ENCODE measurements around the gene GPR3. TPM values are rescaled to one million over a fixed set of nuclear protein-coding genes. Genes with fewer than 3 reads are reported as not detected.

Gene GPR3
- total and polyA plus RNA-seq, 2 of the 13 experiments (the other 11 are each of a cell fraction or from before 2014, with no cell fraction given) = 1.00 to 2.6 TPM

DNA sequence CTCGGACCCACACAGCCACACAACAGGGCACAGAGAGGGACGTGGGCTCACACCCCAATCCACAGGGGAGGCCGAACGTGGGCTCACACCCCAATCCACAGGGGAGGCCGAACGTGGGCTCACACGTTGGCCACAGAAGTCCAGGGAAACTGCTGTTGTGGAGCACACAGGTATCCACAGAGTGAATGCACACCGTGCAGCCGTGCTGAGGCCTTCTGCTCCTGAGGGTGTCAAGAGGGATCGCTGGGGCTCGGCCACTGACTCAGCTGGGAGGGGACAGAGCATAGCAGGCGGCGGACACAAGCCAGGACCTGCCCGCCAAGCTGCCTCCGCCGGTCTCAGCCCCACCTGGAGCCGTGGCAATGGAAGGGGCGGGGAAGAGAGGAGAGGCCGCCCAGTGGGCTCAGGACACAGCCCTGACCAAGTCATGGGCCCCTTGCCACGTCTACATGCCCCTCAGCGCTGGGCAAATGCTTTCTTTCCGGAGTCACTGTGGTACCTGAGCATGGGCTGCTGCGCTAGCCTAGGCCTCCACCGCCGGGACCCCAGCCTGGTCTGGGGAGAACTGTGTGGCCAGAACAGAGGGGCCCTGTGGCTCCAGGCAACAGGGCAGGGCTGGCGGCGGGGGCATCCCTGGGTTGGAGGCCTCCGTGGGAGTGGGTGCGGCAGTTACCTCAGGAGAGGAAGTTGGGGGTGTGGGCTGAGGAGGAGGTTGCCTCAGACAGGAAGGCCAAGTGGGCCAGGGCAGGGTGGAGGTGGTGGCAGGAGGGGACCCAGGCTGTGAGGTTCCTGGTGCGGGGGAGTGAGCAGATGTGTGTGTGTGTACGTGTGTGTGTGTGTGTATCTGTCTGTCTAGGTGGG, 49.4 kb upstream of the GPR3 start:
- intact Hi-C loops (cut with micrococcal nuclease; ENCODE audit: unreplicated experiment) = no loop called here
- CTCF ChIA-PET (ENCODE audit: low intra/inter-chr PET ratio, low total read pairs) = no interaction called here
- H3K4me3 ChIP-seq (replicated peaks in 1 of 3; ENCODE audit: insufficient read depth in 1 of 3, low read depth in 2 of 3, low read length in 3 of 3) = peak overlapping the region; percentile 65 to 84 (median 79)
- H3K4me2 ChIP-seq (ENCODE audit: low read depth, low read length) = peak overlapping the region; percentile 99
- DNase-seq (ENCODE audit: low spot score) (peak; percentile 52), FAIRE-seq (no peak), ATAC-seq (peak; percentile 77)
- no peaks in the 10 kb centered on the region for H3K36me3 ChIP-seq (replicated peaks in 1 of 2; ENCODE audit: control insufficient read depth in 1 of 2, insufficient read depth in 2 of 2, low read length in 2 of 2)
- in situ Hi-C loops (cut with HindIII; ENCODE audit: extremely low pct_ligation_motif_present, low pct_unique_long_range_greater_than_20kb) = no loop called here
- no TSS peak for BruUV-seq (replicated peaks)
- no peaks in the 10 kb centered on the region for H3K79me2 ChIP-seq (ENCODE audit: insufficient read depth, low read length)
- peak overlapping the region; percentile 72 for H3K9ac ChIP-seq (ENCODE audit: insufficient read depth, low read depth, low read length)
- no peaks in the 10 kb centered on the region for H4K20me1 ChIP-seq (ENCODE audit: insufficient read depth, low read length)
- no peak overlapping the region for H2AFZ ChIP-seq (ENCODE audit: low read length)
- WGBS (ENCODE audit: low lambda C conversion rate) = 2% methylated on average over 16 of the region's 31 CpGs
- POLR2A ChIA-PET = interaction anchor here (0.7 to 3.2 kb wide), 6 partner anchors 9 to 23 kb away, joined by 3 to 36 read pairs (median 8); partner anchors contain the start of gene MAP3K6
- H3K27ac ChIP-seq (ENCODE audit: extremely low read length, insufficient read depth, low read length) = peak overlapping the region; percentile 54
- H3K9me3 ChIP-seq (ENCODE audit: low read length) = no peaks in the 10 kb centered on the region
- peaks cover 20% of the 10 kb centered on the region for H3K4me1 ChIP-seq (ENCODE audit: insufficient read depth, low read length)
- H3K27me3 ChIP-seq (ENCODE audit: control insufficient read depth in 1 of 2, insufficient read depth in 2 of 2, low read length in 2 of 2) = no peaks in the 10 kb centered on the region; a peak in 1 of 5 replicates
- TF ChIP-seq, protein P1, sequence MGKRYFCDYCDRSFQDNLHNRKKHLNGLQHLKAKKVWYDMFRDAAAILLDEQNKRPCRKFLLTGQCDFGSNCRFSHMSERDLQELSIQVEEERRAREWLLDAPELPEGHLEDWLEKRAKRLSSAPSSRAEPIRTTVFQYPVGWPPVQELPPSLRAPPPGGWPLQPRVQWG (CRISPR knock-in tag; IDR thresholded peaks at IDR 0.05; ENCODE audit: borderline replicate concordance, low read depth) = no peak
- TF ChIP-seq KLF12 (CRISPR knock-in tag; IDR thresholded peaks at IDR 0.05; ENCODE audit: borderline replicate concordance) (no peak), RNF2 (conservative IDR thresholded peaks at IDR 0.05; ENCODE audit: low read depth) (no peak), SIN3A (IDR thresholded peaks at IDR 0.05; ENCODE audit: borderline replicate concordance, low read depth, low read length) (peak; percentile 35; the same call in 1 of the 2 replicates), SRF (IDR thresholded peaks at IDR 0.05; ENCODE audit: low read depth, low read length) (no peak), ATF5 (CRISPR knock-in tag; IDR thresholded peaks at IDR 0.05; ENCODE audit: low read depth) (no peak), ZNF263 (CRISPR knock-in tag; IDR thresholded peaks at IDR 0.05) (peak; percentile 44; the same call in 1 of the 2 replicates), ZNF878 (CRISPR knock-in tag; IDR thresholded peaks at IDR 0.05) (no peak), LBX2 (CRISPR knock-in tag; IDR thresholded peaks at IDR 0.05; ENCODE audit: borderline replicate concordance) (no peak), IRF2 (CRISPR knock-in tag; IDR thresholded peaks at IDR 0.05) (no peak), PHF8 (CRISPR knock-in tag; IDR thresholded peaks at IDR 0.05) (peak; percentile 86), NFYB (CRISPR knock-in tag; IDR thresholded peaks at IDR 0.05) (no peak; the same call in 1 of the 2 replicates), PCBP2 (optimal IDR thresholded peaks at IDR 0.05; ENCODE audit: low read depth, low read length, poor library complexity, severe bottlenecking) (no peak), HNF4G (IDR thresholded peaks at IDR 0.05; ENCODE audit: borderline replicate concordance, low read depth, low read length) (no peak), HNF4G (CRISPR knock-in tag; IDR thresholded peaks at IDR 0.05; ENCODE audit: borderline replicate concordance, low read depth) (no peak), PAWR (CRISPR knock-in tag; IDR thresholded peaks at IDR 0.05; ENCODE audit: borderline replicate concordance) (no peak), PREB (CRISPR knock-in tag; IDR thresholded peaks at IDR 0.05) (no peak), ZFX (CRISPR knock-in tag; IDR thresholded peaks at IDR 0.05; ENCODE audit: low read depth) (peak; percentile 89), STAG1 (CRISPR knock-in tag; IDR thresholded peaks at IDR 0.05) (no peak), JUND (CRISPR knock-in tag; IDR thresholded peaks at IDR 0.05) (peak; percentile 53; the same call in 1 of the 2 replicates), ZMYM2 (CRISPR knock-in tag; IDR thresholded peaks at IDR 0.05) (no peak)
- TF ChIP-seq, protein P2, sequence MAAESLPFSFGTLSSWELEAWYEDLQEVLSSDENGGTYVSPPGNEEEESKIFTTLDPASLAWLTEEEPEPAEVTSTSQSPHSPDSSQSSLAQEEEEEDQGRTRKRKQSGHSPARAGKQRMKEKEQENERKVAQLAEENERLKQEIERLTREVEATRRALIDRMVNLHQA (CRISPR knock-in tag; IDR thresholded peaks at IDR 0.05) = no peak
